ENCODE results near the gene CLTB. TPM values are rescaled to one million over a fixed set of nuclear protein-coding genes. Genes with fewer than 3 reads are reported as not detected.

CLTB gene
- total RNA-seq, 1 experiment from 2014 or later = 58.6 TPM

DNA sequence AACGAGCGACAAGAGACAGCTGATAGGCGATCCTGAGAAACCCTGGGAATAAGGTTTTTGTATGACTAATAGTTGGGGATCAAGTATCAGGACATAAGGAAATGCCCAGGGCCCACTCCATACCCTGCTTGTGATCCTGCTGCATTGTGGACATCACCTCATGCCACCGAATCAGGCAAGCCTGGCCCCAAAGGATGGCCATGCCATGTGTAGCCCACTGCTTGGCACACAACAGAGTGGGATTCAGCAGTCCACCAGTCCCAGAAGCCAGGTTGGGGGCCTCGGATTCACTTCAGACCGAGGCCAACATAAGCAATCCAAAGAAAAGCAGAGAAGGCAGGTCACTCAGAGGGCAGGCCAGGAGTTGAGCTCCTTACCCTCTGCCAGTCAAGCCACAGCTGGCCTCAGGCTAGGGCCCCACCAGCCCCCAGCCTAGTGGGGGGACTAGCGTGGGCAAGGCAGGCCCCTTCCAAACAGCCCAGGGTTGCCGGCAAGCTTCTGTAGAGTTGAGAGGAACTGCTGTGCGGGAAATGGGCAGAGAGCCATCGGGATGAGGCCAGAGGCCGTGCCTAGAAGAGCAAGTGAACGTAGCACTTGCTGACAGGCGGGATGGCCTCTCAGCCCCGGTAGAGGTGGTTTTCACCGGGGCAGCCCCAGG, 33.0 kb downstream of the CLTB start:
- BruUV-seq (replicated peaks) = no TSS peak
- H3K27me3 ChIP-seq (ENCODE audit: insufficient read depth, low read length) = no peaks in the 10 kb centered on the region
- H2AFZ ChIP-seq (ENCODE audit: low read depth, low read length, poor library complexity, severe bottlenecking) = no peak overlapping the region
- ATAC-seq (no peak), DNase-seq (ENCODE audit: low read depth, low spot score) (no peak)
- ChIA-PET RAD21 (ENCODE audit: low non-redundant PET in 1 of 2, low total read pairs in 2 of 2, uncharacterized antibody in 2 of 2, unreplicated experiment in 2 of 2) (no interaction called here), CTCF (no interaction called here), POLR2A (no interaction called here)
- peaks cover 45% of the 10 kb centered on the region for H3K79me2 ChIP-seq (ENCODE audit: insufficient read depth, low read length)
- no peak overlapping the region for H3K9ac ChIP-seq (ENCODE audit: low read length)
- no peak overlapping the region for H3K4me2 ChIP-seq (ENCODE audit: low read length)
- H3K36me3 ChIP-seq (ENCODE audit: control insufficient read depth in 1 of 2, insufficient read depth in 2 of 2, low read length in 2 of 2) = peaks cover 31 to 68% of the 10 kb centered on the region in 2 experiments; a peak in 3 of 4 replicates
- H3K9me3 ChIP-seq (ENCODE audit: control insufficient read depth in 1 of 2, insufficient read depth in 1 of 2, low read depth in 1 of 2, low read length in 2 of 2) = no peaks in the 10 kb centered on the region
- peaks cover 9 to 13% of the 10 kb centered on the region in 2 experiments; a peak in 3 of 4 replicates for H3K4me1 ChIP-seq (ENCODE audit: control insufficient read depth in 1 of 2, insufficient read depth in 2 of 2, low read length in 2 of 2)
- H3K27ac ChIP-seq (ENCODE audit: low read depth, low read length) = no peak overlapping the region
- intact Hi-C loops (cut with micrococcal nuclease) = no loop called here
- TF ChIP-seq SIN3A (IDR thresholded peaks at IDR 0.05; ENCODE audit: low read depth) (no peak), ZFX (IDR thresholded peaks at IDR 0.05) (no peak), CBX3 (IDR thresholded peaks at IDR 0.05; ENCODE audit: low read depth) (no peak), RAD21 (IDR thresholded peaks at IDR 0.05; ENCODE audit: low read depth) (no peak), FOSL1 (IDR thresholded peaks at IDR 0.05; ENCODE audit: low read depth) (no peak), YY1 (IDR thresholded peaks at IDR 0.05; ENCODE audit: extremely low read depth, insufficient replicate concordance, low read depth, low read length) (no peak), EZH2 (IDR thresholded peaks at IDR 0.05) (no peak)
- TF ChIP-seq, protein P1, sequence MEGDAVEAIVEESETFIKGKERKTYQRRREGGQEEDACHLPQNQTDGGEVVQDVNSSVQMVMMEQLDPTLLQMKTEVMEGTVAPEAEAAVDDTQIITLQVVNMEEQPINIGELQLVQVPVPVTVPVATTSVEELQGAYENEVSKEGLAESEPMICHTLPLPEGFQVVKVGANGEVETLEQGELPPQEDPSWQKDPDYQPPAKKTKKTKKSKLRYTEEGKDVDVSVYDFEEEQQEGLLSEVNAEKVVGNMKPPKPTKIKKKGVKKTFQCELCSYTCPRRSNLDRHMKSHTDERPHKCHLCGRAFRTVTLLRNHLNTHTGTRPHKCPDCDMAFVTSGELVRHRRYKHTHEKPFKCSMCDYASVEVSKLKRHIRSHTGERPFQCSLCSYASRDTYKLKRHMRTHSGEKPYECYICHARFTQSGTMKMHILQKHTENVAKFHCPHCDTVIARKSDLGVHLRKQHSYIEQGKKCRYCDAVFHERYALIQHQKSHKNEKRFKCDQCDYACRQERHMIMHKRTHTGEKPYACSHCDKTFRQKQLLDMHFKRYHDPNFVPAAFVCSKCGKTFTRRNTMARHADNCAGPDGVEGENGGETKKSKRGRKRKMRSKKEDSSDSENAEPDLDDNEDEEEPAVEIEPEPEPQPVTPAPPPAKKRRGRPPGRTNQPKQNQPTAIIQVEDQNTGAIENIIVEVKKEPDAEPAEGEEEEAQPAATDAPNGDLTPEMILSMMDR (IDR thresholded peaks at IDR 0.05 in 2 of 3, conservative IDR thresholded peaks at IDR 0.05 in 1 of 3; ENCODE audit: borderline replicate concordance in 1 of 3, insufficient read depth in 1 of 3, low read depth in 2 of 3, low read length in 2 of 3) = no peak
- peaks cover 13% of the 10 kb centered on the region; the same call in 1 of the 2 replicates for H4K20me1 ChIP-seq (ENCODE audit: insufficient read depth)
- no peaks in the 10 kb centered on the region for H3K9me2 ChIP-seq (ENCODE audit: insufficient read depth)
- no peak overlapping the region for H3K4me3 ChIP-seq (replicated peaks in 1 of 2; ENCODE audit: low read depth in 1 of 2, low read length in 2 of 2)
